Germinal center (tissue), 1 donor: ENCODE data around the gene CLEC16A.
"Not testable (repeated sequence)": the region's sequence is repeated elsewhere in the genome, so short reads cannot be mapped to it uniquely, and the experiment has no call there.

ENCODE experiments used
- DNase-seq: peaks from one replicate; pipeline ENCODE4 v3.0.0; 2012; ENCODE audit warnings: mixed read lengths, low spot score

CLEC16A gene

GRCh38 chr16:11202260-11203091, 258.1 kb downstream of the CLEC16A start:
- DNase-seq: no peak

- DNase-seq: no peak
Measured at GRCh38 chr16:11203111-11203623, 258.8 kb downstream of the CLEC16A start.

- DNase-seq: no peak
Measured at GRCh38 chr16:11204513-11205047, 260.2 kb downstream of the CLEC16A start.

- DNase-seq: no peak
Measured at GRCh38 chr16:11205065-11205699, 260.8 kb downstream of the CLEC16A start.

GRCh38 chr16:11205754-11206581, 261.6 kb downstream of the CLEC16A start:
- no peak for DNase-seq

GRCh38 chr16:11207646-11208045, 263.3 kb downstream of the CLEC16A start:
- DNase-seq: no peak

GRCh38 chr16:11208916-11209665, 264.7 kb downstream of the CLEC16A start:
- DNase-seq: no peak

GRCh38 chr16:11210260-11210659, 265.9 kb downstream of the CLEC16A start:
- no peak for DNase-seq

GRCh38 chr16:11211061-11211976, 267.0 kb downstream of the CLEC16A start:
- no peak for DNase-seq

GRCh38 chr16:11211977-11212797, 267.8 kb downstream of the CLEC16A start:
- DNase-seq: no peak

- DNase-seq: peak; percentile 29
Measured at GRCh38 chr16:11212798-11213196, 268.4 kb downstream of the CLEC16A start.

- no peak for DNase-seq
Measured at GRCh38 chr16:11213373-11213772, 269.0 kb downstream of the CLEC16A start.

- no peak for DNase-seq
Measured at GRCh38 chr16:11213799-11214198, 269.4 kb downstream of the CLEC16A start.

GRCh38 chr16:11215935-11216556, 271.7 kb downstream of the CLEC16A start:
- DNase-seq: no peak

- no peak for DNase-seq
Measured at GRCh38 chr16:11217651-11218603, 273.6 kb downstream of the CLEC16A start.

GRCh38 chr16:11218604-11218962, 274.2 kb downstream of the CLEC16A start:
- DNase-seq: no peak

- DNase-seq: no peak
Measured at GRCh38 chr16:11219178-11219577, 274.8 kb downstream of the CLEC16A start.

GRCh38 chr16:11220507-11220906, 276.1 kb downstream of the CLEC16A start:
- DNase-seq: not testable (repeated sequence)
